Activated gamma-delta T cell (primary cell): ENCODE results near the gene MYBPC3.
"Not testable (repeated sequence)": the region's sequence is repeated elsewhere in the genome, so short reads cannot be mapped to it uniquely, and the experiment has no call there.

Source experiments
- DNase-seq: peaks from one replicate; lab custom pipeline; 2025; lab: John Stamatoyannopoulos, UW

MYBPC3 gene

DNA sequence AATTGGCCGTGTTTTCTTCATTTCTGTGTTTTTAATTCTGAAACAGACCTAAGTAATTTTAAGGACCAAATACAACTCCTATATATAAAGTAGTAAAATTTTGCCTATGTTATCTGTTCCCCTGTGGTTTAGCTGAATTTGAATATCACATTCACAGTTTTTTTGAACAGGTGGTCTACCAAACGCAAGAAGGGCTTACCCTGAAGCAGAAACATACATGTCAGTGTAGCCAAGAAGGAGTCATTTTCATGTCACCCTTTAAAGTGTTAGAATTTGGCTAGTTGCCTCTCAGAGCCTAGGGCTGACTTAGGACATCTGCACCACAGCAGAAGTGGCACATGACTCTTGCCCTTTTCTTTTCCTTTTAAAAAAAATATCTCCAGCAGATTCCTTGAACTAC is 34.3 kb downstream of the MYBPC3 start:
- DNase-seq: no peak

DNA sequence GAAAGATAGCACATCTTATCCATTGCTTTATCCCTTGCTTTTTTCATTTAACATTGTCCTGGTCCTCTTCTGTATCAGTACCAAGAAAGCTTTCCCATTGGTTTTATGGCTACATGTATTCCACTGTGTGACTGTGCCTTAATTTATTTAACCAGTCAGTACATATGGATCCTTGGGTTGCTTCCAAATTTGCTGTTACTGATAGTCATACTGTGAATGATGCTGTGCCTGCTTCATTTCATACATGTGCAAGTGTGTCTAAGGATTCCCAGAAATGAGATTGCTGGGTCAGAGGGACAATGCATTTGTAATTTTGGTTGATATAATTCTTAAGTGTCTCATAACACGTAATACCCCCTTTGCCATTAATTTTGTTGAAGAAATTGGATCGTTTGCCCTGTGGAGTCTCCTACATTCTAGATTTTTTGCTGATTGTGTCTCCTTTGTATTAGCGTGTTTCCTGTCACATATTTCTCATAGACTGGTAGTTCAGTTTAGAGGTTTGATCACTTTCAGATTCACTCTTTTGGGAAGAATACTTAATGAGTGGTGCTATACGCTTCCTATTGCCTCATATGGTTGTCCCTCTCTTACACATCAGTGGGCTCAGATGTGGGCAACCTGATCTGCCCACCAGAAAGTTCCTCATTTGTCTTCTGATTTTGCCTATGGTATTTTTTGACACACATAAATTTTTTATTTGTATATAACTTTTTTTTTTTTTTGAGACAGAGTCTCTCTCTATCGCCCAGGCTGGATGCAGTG is 35.3 kb downstream of the MYBPC3 start:
- DNase-seq: no peak

GRCh38 chr11:47316501-47316900 is 36.0 kb downstream of the MYBPC3 start:
- not testable (repeated sequence) for DNase-seq

DNA sequence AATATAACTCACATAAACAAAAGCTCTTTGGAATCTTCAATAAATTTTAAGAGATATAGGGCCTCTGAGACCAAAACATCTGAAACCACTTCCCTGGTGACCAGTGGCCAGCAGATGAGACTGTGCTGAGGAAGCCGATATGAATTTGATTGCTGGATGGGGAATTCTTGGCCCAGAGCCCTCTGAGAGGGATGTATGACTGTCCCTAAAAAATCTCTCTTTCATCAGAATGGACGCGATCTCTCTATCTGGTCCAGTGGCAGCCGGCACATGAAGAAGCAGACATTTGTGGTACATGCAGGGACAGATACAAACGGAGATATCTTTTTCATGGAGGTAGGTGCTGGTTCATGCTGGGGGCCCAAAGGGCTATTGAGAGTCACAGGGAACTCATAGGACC is 37.5 kb downstream of the MYBPC3 start:
- DNase-seq: no peak

- no peak for DNase-seq
These were observed 44.3 kb downstream of the MYBPC3 start for GRCh38 chr11:47308050-47308823.

DNA sequence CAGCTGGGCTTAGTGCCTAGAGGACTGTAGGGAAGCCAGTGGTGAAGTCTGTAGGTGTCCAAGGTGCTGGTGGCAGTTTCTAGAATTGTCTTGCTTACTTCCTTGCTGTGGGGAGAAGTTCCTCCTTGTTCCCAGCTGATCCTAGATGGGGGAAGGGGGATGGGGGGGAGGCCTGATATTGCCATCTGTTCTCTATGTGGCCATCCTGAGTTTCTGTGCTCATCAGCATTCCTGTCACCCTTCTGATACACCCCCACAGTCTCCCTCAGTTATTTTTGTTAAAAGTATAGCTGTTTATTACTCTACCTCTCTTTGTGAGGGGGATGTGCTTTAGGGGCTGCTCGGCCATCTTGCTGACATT is 46.0 kb downstream of the MYBPC3 start:
- no peak for DNase-seq

- no peak for DNase-seq
These were observed 46.6 kb downstream of the MYBPC3 start for GRCh38 chr11:47305734-47306483.

DNA sequence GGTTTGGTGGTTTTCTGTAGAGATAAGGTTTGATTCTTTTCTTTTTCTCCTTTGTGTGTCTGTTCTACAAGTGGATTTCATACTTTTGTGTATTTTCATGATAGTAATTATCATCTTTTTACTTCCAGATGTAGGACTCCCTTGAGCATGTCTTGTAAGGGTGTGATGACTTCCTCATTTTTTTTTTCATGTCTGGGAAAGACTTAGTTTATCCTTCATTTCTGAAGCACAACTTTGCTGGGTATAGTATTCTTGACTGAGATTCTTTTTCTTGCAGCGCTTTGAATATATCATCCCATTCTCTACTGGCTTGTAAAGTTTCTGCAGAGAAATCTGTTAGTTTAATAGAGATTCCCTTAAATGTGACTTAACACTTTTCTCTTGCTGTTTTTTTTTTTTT is 49.6 kb downstream of the MYBPC3 start:
- no peak for DNase-seq

DNA sequence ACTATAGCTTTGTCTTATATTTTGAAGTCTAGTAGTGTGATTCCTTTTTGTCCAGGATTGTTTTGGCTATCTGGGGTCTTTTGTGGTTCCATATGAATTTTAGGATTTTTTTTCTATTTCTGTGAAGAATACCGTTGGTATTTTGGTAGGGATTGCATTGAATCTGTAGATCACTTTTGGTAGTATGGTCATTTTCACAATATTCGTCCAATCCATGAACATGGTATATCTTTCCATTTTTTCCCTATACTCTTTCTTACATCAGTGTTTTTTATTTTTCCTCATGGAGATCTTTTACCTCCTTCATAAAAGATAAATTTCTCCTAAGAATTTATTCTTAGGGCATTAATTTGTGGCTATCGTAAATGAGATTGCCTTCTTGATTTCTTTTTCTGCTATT is 53.4 kb downstream of the MYBPC3 start:
- DNase-seq: no peak

DNA sequence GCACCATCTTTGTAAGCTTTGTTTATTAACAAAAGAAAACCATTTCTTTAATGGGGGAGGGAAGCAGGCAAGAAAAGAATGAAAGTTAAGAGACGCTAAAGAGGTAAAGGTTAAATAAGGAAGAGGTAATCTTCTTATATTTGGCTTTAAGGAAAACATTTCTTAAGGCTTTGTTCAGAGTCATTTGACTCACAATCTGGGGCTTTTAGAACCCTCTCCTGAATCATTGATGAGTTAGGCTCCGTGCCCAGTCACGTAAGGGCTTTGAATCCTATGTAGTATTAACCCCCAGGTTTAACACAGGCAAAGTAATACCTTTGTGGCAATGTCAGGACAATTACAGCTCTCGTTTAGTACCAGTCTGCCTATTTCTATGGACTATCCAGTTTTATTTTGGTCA is 56.5 kb downstream of the MYBPC3 start:
- no peak for DNase-seq

DNA sequence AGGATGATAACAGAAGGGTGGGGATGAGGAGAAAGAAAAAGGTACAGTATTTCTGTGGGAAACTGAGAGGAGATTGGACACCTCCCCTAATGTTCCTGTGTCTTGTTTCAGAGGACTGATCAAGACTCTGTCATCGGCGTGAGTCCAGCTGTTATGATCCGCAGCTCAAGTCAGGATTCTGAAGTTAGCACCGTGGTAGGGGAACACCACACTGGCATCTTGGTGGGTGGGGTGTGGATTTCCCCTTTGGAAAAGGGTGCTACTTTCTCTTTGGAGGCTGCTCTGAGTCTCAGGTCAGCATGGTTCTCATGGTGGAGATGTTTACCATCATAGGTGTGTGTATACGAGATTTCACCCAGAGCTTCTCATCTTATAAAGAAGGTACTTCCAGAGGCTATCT is 57.1 kb downstream of the MYBPC3 start:
- DNase-seq: no peak

DNA sequence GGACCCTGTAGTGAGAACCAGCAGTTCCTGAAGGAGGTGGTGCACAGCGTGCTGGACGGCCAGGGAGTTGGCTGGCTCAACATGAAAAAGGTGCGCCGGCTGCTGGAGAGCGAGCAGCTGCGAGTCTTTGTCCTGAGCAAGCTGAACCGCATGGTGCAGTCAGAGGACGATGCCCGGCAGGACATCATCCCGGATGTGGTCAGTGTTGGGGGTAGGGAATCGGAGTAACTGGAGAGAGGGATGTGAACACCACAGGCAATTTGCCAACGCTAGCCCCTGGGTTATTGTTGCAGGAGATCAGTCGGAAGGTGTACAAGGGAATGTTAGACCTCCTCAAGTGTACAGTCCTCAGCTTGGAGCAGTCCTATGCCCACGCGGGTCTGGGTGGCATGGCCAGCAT is 62.6 kb downstream of the MYBPC3 start:
- DNase-seq: no peak

GRCh38 chr11:47288066-47288465 is 64.4 kb downstream of the MYBPC3 start:
- no peak for DNase-seq

DNA sequence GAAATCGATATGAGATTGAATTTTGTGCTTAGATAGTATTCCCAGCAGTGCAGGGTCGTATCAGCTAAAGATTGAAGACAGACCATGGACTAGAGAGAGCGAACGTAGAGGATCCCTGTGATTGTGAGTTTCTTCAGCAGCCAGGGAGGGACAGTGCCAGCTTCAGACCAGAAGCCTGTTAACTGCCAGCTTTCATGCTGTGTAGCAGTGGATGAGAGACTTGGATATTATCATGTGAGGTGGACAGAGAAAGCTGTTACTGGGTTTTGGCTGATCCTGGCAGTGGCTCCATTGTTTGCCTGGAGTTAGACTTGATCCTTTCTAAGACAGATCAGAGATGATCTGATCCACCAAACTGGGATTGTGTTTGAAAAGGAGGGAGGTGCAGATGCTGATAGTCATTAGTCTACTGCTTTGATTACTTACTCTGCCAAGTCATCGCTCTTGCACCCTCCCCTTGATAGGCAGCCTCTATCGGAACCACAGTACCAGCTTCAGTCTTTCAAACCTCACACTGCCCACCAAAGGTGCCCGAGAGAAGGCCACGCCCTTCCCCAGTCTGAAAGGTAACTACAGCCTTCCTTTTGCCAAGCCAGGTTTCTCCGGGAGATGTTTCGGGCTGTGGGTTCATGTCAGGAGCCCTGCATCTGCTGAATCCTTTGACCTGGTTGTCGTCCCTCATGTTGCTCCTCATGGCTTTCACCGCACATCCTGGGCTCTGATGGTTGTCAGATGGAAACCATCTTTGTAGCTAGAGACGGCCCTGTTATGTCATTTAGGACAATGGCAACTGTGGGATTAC is 66.3 kb downstream of the MYBPC3 start:
- DNase-seq: no peak

DNA sequence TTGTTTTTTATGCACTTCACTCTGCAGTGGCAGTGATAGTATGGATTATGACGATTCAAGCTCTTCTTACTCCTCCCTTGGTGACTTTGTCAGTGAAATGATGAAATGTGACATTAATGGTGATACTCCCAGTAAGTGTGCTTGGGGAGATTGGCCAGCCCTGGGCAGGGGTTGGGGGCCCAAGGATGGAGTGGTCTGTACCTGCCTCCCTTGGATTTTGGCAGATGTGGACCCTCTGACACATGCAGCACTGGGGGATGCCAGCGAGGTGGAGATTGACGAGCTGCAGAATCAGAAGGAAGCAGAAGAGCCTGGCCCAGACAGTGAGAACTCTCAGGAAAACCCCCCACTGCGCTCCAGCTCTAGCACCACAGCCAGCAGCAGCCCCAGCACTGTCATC is 68.4 kb downstream of the MYBPC3 start:
- DNase-seq: no peak

GRCh38 chr11:47282462-47282861 is 70.0 kb downstream of the MYBPC3 start:
- no peak for DNase-seq
